Epithelial cell of proximal tubule (primary cell): ENCODE data around the gene SAG. TPM values are rescaled to one million over a fixed set of nuclear protein-coding genes. Genes with fewer than 3 reads are reported as not detected.
"Not testable (repeated sequence)": the region's sequence is repeated elsewhere in the genome, so short reads cannot be mapped to it uniquely, and the experiment has no call there.

Experiments
- DNase-seq: peaks from one replicate; pipeline ENCODE4 v3.0.0-alpha.2; 2011; ENCODE audit warnings: low read depth
- H3K4me3 ChIP-seq: 2 replicates; pipeline ENCODE4 v1.5.1; 2011; ENCODE audit warnings: low read depth, mild to moderate bottlenecking, low read length
- CTCF ChIP-seq: conservative IDR thresholded peaks from 2 replicates; pipeline ENCODE4 v1.5.1; 2012; ENCODE audit warnings: low read depth, mild to moderate bottlenecking, low read length
- total RNA-seq: library from RNA; depleted of rRNA; stranded (reverse); fragments of >200 nt; gene quantifications from 2 replicates; pipeline ENCODE4 v1.2.3, GENCODE V29; 2015

Gene SAG
- total RNA-seq, 1 donor from 2014 or later: not detected

DNA sequence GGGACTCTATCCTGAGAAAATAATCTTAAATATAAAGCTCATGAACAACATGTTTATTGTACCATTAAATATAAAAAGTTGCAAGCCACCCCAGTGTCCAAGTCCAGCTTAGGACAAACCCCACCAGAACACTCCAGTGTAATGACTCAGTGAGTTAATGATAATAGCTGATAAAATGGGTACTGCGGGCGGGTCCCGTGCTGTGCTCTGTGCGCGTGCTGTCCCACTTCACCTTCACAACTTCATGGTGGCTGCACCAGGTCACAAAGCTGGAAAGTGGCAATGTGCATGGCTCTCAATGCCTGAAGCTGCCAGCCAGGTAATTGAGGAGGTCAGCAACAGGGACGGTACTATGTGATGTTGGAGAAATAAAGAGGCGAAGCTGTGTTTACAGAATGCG, 65.2 kb downstream of the SAG start:
- TF ChIP-seq CTCF: no peak
- H3K4me3 ChIP-seq: no peak overlapping the region
- no peak for DNase-seq

DNA sequence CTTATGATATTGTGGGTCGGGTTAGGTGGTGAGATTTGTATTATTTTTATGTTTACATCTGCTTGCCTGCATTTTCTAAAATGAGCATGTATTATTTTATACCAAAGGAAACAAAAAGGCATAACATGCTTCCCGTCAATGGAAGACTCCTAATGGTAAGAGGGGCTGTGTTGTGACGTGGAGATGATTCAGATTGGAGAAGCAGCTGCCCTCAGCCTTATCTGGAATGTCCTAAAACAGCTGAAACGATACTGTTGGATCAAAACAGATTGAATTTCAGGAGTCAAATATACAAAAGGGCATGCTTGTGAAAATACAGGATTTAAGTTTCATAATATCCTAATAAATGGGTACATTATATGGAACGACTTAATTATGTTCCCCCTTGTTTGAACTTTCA, 65.7 kb downstream of the SAG start:
- TF ChIP-seq CTCF: no peak
- no peak for DNase-seq
- no peak overlapping the region for H3K4me3 ChIP-seq

- DNase-seq, H3K4me3 ChIP-seq: not testable (repeated sequence)
Observed at GRCh38 chr2:233374776-233375175, 67.2 kb downstream of the SAG start.

DNA sequence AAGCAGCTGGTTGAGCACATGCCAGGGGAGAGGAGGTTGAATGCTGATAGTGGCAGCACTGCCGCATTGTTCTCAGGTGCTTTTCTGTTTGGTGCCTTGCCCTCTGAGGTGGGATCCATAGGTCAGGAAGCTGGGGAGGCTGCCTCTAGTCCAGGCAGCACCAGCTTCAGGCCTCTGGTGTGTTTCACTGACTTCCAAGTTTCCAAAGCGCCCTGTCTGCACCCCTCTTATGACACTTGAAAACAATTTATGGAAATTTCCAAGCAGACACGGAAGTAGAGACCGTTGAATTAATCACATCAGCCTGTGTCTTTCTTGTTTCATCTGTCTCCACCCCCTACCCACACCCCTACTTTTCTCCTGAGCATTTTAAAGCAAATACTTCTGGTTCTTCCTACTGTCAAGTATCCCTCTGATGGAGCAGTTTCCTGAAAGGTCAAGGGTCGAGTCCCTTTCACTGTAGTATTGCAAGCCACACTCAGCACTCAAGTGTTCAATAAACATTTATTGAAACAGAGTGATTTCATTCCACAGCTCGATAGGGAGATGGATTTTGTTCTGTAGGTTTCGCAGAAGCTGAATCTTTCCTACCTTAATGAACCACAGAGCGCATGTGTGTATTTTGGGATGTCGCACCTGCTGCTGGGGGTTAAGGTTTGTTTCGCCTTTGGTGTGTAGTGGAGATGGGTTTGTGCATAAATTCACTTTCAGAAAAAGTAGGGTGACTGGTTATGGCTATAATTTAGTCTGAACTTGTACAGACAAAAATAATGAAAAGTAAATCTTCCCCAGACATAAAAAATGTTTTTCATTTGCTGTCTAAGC, 68.1 kb downstream of the SAG start:
- DNase-seq: no peak
- no peak overlapping the region for H3K4me3 ChIP-seq
- no peak for TF ChIP-seq CTCF

- TF ChIP-seq CTCF: no peak
- no peak overlapping the region for H3K4me3 ChIP-seq
- no peak for DNase-seq
Observed at GRCh38 chr2:233379034-233379433, 71.4 kb downstream of the SAG start.

DNA sequence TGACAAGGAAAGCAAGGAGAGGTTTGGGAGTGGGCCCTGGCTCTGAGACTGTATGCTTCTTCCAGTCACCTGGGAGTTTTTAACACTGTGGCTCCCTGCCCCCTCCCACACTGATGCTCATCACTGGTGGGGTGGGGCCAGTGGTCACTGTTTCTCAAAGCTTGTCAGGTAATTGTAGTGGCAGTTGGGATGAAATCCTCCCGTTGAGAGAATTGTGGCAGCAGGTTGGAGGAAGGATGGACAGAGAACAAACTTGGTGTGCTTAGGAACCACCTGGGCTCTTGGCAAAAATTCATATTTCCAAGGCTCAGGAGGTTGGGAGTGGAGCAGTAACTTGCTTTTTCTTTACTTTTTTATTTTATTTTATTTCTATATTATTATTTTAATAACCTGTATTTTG, 71.8 kb downstream of the SAG start:
- no peak for TF ChIP-seq CTCF
- DNase-seq: no peak
- no peak overlapping the region for H3K4me3 ChIP-seq

DNA sequence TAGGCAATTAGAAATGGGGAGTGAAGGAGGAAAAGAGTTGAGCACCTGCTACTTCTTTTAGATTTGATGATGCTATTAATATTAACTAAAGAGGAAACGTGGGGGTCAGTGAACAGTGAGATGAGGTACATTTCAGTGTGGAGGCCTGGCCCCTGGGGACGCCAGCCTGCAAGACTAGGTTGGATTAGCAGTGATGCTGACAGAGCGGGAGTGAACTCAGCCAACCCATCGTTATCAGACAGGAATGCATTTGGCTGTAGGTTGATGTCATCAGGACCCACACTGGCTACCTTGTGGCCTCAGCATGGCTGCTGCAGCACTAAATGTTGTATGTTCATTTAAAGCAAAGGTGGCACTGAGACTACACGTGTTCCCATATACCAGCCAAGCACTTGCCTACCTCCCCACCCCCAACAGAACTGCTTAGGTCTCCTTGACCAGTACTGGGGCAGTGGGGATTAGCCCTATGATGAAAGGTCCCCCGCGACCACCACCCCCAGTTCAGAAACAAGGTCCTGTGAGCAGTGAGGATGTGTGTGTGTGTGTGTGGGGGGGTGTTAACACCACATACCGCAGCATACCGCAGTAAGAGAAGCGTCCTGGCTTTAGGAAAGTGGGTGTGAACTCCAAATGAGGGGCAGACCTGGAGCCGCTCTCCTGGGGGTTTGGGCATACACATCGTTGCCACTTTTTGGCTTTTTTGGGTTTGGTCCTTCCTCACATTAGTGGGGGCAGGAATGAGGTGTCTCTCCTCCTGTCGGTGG, 72.7 kb downstream of the SAG start:
- H3K4me3 ChIP-seq: no peak overlapping the region
- no peak for DNase-seq
- TF ChIP-seq CTCF: no peak
